SK-N-SH (cell line): Measurements from ENCODE around the gene RBMS1. TPM values are rescaled to one million over a fixed set of nuclear protein-coding genes. Genes with fewer than 3 reads are reported as not detected.

ENCODE experiments used
- CTCF ChIA-PET: fragments of 300-600, 350-600 bp; formaldehyde crosslinking; extraction: SDS; loops from one replicate; lab custom pipeline; 2021; lab: Yijun Ruan, JAX
- POLR2A ChIA-PET: fragments of 350-600 bp; sonication (Branson Sonifier 250); formaldehyde crosslinking; extraction: SDS; loops from one replicate; lab custom pipeline; 2020; ENCODE audit warnings: antibody characterized with exemption, inconsistent platforms; lab: Yijun Ruan, JAX
- DNase-seq: peaks from one replicate; pipeline ENCODE4 v3.0.0; 2012
- H2AFZ ChIP-seq: fragments of 200-600 bp; sonication (generic); 2 replicates; pipeline ENCODE4 v1.8.1; 2016; ENCODE audit warnings: antibody characterized with exemption, mild to moderate bottlenecking, low read depth
- H3F3A ChIP-seq: fragments of 200-600 bp; sonication (generic); replicated peaks from 2 replicates; pipeline ENCODE3; 2016; ENCODE audit warnings: antibody characterized with exemption, mild to moderate bottlenecking; ENCODE audit not compliant: insufficient read depth
- H3K27ac ChIP-seq, 2 experiments: fragments of 200-500 bp in 1 of 2; fragments of 200-600 bp in 1 of 2; sonication (Bioruptor generic) in 1 of 2; sonication (generic), shearing (Covaris generic) in 1 of 2; 2 replicates each; pipeline versions ENCODE4 v1.5.1 to v1.6.1; 2014 to 2016; ENCODE audit warnings: low read depth in 2 of 2, inconsistent platforms in 1 of 2, low read length in 1 of 2, mild to moderate bottlenecking in 1 of 2, mixed read lengths in 1 of 2
- H3K27me3 ChIP-seq: fragments of 200-600 bp; sonication (generic), shearing (Covaris generic); 2 replicates; pipeline ENCODE4 v1.6.1; 2016; ENCODE audit warnings: mixed run types; ENCODE audit not compliant: insufficient read depth
- H3K36me3 ChIP-seq, 2 experiments: fragments of 200-500 bp in 1 of 2; fragments of 200-600 bp in 1 of 2; sonication (Bioruptor generic) in 1 of 2; sonication (generic) in 1 of 2; replicated peaks in 1 of 2; 2 replicates each; pipeline versions ENCODE3 to v1.5.1; 2014 to 2016; ENCODE audit warnings: low read length in 1 of 2, mild to moderate bottlenecking in 1 of 2; ENCODE audit not compliant: insufficient read depth in 2 of 2, control insufficient read depth in 1 of 2
- H3K4me1 ChIP-seq, 2 experiments: fragments of 200-500 bp in 1 of 2; fragments of 200-600 bp in 1 of 2; sonication (Bioruptor generic) in 1 of 2; sonication (generic), shearing (Covaris generic) in 1 of 2; 2 replicates each; pipeline versions ENCODE4 v1.5.1 to v1.6.1; 2014 to 2016; ENCODE audit warnings: low read depth in 1 of 2, low read length in 1 of 2, mixed run types in 1 of 2; ENCODE audit not compliant: insufficient read depth in 2 of 2, control insufficient read depth in 1 of 2
- H3K4me2 ChIP-seq: fragments of 200-600 bp; sonication (generic), shearing (Covaris generic); 2 replicates; pipeline ENCODE4 v1.6.1; 2017; ENCODE audit warnings: mixed run types
- H3K4me3 ChIP-seq, 2 experiments: fragments of 200-500 bp in 1 of 2; fragments of 200-600 bp in 1 of 2; sonication (Bioruptor generic) in 1 of 2; sonication (generic), shearing (Covaris generic) in 1 of 2; 2 replicates each; pipeline versions ENCODE4 v1.5.1 to v1.8.1; 2014 to 2016; ENCODE audit warnings: low read depth in 2 of 2, inconsistent platforms in 1 of 2, low read length in 1 of 2, mild to moderate bottlenecking in 1 of 2, mixed read lengths in 1 of 2, moderate library complexity in 1 of 2
- H3K79me2 ChIP-seq: fragments of 200-600 bp; sonication (generic); 2 replicates; pipeline ENCODE4 v1.8.1; 2017; ENCODE audit warnings: mild to moderate bottlenecking; ENCODE audit not compliant: insufficient read depth
- H3K9ac ChIP-seq: fragments of 200-600 bp; sonication (generic); 2 replicates; pipeline ENCODE4 v1.6.1; 2017; ENCODE audit warnings: mixed run types
- H3K9me2 ChIP-seq: fragments of 200-600 bp; sonication (generic); 2 replicates; pipeline ENCODE4 v1.6.1; 2017; ENCODE audit warnings: mixed run types
- H3K9me3 ChIP-seq: fragments of 200-600 bp; sonication (generic); 2 replicates; pipeline ENCODE4 v1.6.1; 2017; ENCODE audit warnings: mixed run types, mild to moderate bottlenecking, moderate library complexity
- H4K20me1 ChIP-seq: fragments of 200-600 bp; sonication (generic); 2 replicates; pipeline ENCODE4 v1.6.1; 2017; ENCODE audit warnings: mild to moderate bottlenecking, mixed run types; ENCODE audit not compliant: insufficient read depth
- JUND ChIP-seq: IDR thresholded peaks from 2 replicates; pipeline ENCODE4 v1.4.0; 2012
- MAX ChIP-seq: IDR thresholded peaks from 2 replicates; pipeline ENCODE4 v1.4.0; 2012; ENCODE audit warnings: low read depth
- MEF2A ChIP-seq: IDR thresholded peaks from 2 replicates; pipeline ENCODE4 v1.4.0; 2012; ENCODE audit warnings: low read depth, borderline replicate concordance
- MXI1 ChIP-seq: IDR thresholded peaks from 2 replicates; pipeline ENCODE4 v1.6.1; 2012; ENCODE audit warnings: mild to moderate bottlenecking, low read depth, low read length, improper control_type of control experiment
- PBX3 ChIP-seq: IDR thresholded peaks from 2 replicates; pipeline ENCODE4; 2012
- POLR2AphosphoS5 ChIP-seq: IDR thresholded peaks from 2 replicates; pipeline ENCODE4 v1.6.1; 2012; ENCODE audit warnings: low read depth, low read length
- RAD21 ChIP-seq: IDR thresholded peaks from 2 replicates; pipeline ENCODE4 v1.6.1; 2012; ENCODE audit warnings: mild to moderate bottlenecking, low read length
- RCOR1 ChIP-seq: fragments of 150-350 bp; IDR thresholded peaks from 2 replicates; pipeline ENCODE4 v1.6.1; 2017; ENCODE audit warnings: antibody characterized with exemption, low read length
- REST ChIP-seq: IDR thresholded peaks from 2 replicates; pipeline ENCODE4 v1.6.1; 2012; ENCODE audit warnings: mild to moderate bottlenecking, low read depth, low read length, moderate library complexity
- RFX5 ChIP-seq: IDR thresholded peaks from 2 replicates; pipeline ENCODE4 v1.6.1; 2012; ENCODE audit warnings: mild to moderate bottlenecking, improper control_type of control experiment, low read length
- RXRA ChIP-seq: IDR thresholded peaks from 2 replicates; pipeline ENCODE4 v1.4.0; 2012; ENCODE audit warnings: low read depth, mild to moderate bottlenecking, borderline replicate concordance
- SIN3A ChIP-seq: IDR thresholded peaks from 2 replicates; pipeline ENCODE4 v1.6.1; 2012; ENCODE audit warnings: low read depth, mild to moderate bottlenecking, low read length, moderate library complexity, borderline replicate concordance
- SMC3 ChIP-seq: IDR thresholded peaks from 2 replicates; pipeline ENCODE4 v1.6.1; 2012; ENCODE audit warnings: low read depth, low read length, improper control_type of control experiment
- TAF1 ChIP-seq: IDR thresholded peaks from 2 replicates; pipeline ENCODE4 v1.6.1; 2012; ENCODE audit warnings: low read depth, mild to moderate bottlenecking, low read length, moderate library complexity, borderline replicate concordance
- USF1 ChIP-seq: IDR thresholded peaks from 2 replicates; pipeline ENCODE4 v1.4.0; 2012; ENCODE audit warnings: low read depth, borderline replicate concordance
- WGBS: methylation state at CpG from one replicate; pipeline ENCODE4 v1.1.6; 2017; ENCODE audit warnings: low lambda C conversion rate; 5-methylcytosine and 5-hydroxymethylcytosine counted together
- polyA plus RNA-seq, 3 experiments: library from polyadenylated mRNA; depleted of rRNA; stranded (reverse); fragments of >200 nt; gene quantifications; 2 replicates each; pipeline ENCODE4 v1.2.3, GENCODE V29; 2012

The RBMS1 gene
- polyA plus RNA-seq, 1 of the 3 experiments (the other 2 are of a cell fraction), result 56.5 TPM

GRCh38 chr2:160362018-160362417 lies 131.6 kb downstream of the RBMS1 start (continued):
- TF ChIP-seq REST (no peak), RXRA (no peak), USF1 (no peak), SIN3A (no peak)

GRCh38 chr2:160360089-160360757 lies 133.4 kb downstream of the RBMS1 start:
- peaks cover 11 to 55% of the 10 kb centered on the region in 2 experiments for H3K36me3 ChIP-seq
- TF ChIP-seq TAF1 (no peak), POLR2AphosphoS5 (no peak), MAX (no peak), RFX5 (no peak), JUND (no peak), RAD21 (no peak), MXI1 (no peak), PBX3 (no peak), SMC3 (no peak), MEF2A (no peak), RCOR1 (no peak)
- no peaks in the 10 kb centered on the region for H3K9me2 ChIP-seq
- peaks cover 24% of the 10 kb centered on the region for H3F3A ChIP-seq
- H3K4me2 ChIP-seq, result no peak overlapping the region
- H2AFZ ChIP-seq, result no peak overlapping the region
- no peaks in the 10 kb centered on the region for H3K9me3 ChIP-seq
- 93% methylated on average over 5 of the region's 5 CpGs for WGBS
- peaks cover 74% of the 10 kb centered on the region for H4K20me1 ChIP-seq
- H3K79me2 ChIP-seq, result peaks cover 100% of the 10 kb centered on the region
- POLR2A ChIA-PET, result no interaction called here
- no peak overlapping the region for H3K4me3 ChIP-seq
- no peaks in the 10 kb centered on the region for H3K27me3 ChIP-seq
- peaks cover 8 to 17% of the 10 kb centered on the region in 2 experiments; a peak in 3 of 4 replicates for H3K4me1 ChIP-seq
- CTCF ChIA-PET, result interaction anchor here (2.2 kb wide), 1 partner anchor 610 kb away, joined by 4 read pairs; no protein-coding TSS in a partner anchor
- H3K9ac ChIP-seq, result no peak overlapping the region
- DNase-seq, result no peak
- no peak overlapping the region for H3K27ac ChIP-seq
